H9 (cell line): ENCODE measurements around the gene TFR2. TPM values are rescaled to one million over a fixed set of nuclear protein-coding genes. Genes with fewer than 3 reads are reported as not detected.

Source experiments
- DNase-seq: peaks from one replicate; pipeline ENCODE4 v3.0.0-alpha.2; 2017
- H2AFZ ChIP-seq: one replicate; pipeline ENCODE4 v1.6.1; 2013; ENCODE audit warnings: mild to moderate bottlenecking, low read length, control low read depth, moderate library complexity
- H2AK5ac ChIP-seq: 2 replicates; pipeline ENCODE4 v1.6.1; 2013; ENCODE audit warnings: low read length, control low read depth, mixed read lengths; ENCODE audit not compliant: insufficient read length
- H2BK120ac ChIP-seq: one replicate; pipeline ENCODE4 v1.6.1; 2013; ENCODE audit warnings: low read depth, mild to moderate bottlenecking, low read length, control low read depth, inconsistent platforms; ENCODE audit not compliant: poor library complexity, severe bottlenecking
- H2BK12ac ChIP-seq: 2 replicates; pipeline ENCODE4 v1.6.1; 2013; ENCODE audit warnings: low read length, control low read depth, mixed read lengths, low read depth; ENCODE audit not compliant: insufficient read length
- H2BK15ac ChIP-seq: 2 replicates; pipeline ENCODE4 v1.6.1; 2013; ENCODE audit warnings: low read depth, low read length, control low read depth
- H2BK20ac ChIP-seq: one replicate; pipeline ENCODE4 v1.6.1; 2013; ENCODE audit warnings: low read depth, mild to moderate bottlenecking, low read length, control low read depth, inconsistent platforms; ENCODE audit not compliant: poor library complexity, severe bottlenecking
- H2BK5ac ChIP-seq: 2 replicates; pipeline ENCODE4 v1.6.1; 2013; ENCODE audit warnings: low read length, control low read depth, mixed read lengths; ENCODE audit not compliant: insufficient read length
- H3K14ac ChIP-seq: 2 replicates; pipeline ENCODE4 v1.6.1; 2013; ENCODE audit warnings: low read length, control low read depth; ENCODE audit not compliant: insufficient read depth
- H3K18ac ChIP-seq: 2 replicates; pipeline ENCODE4 v1.6.1; 2013; ENCODE audit warnings: low read depth, mild to moderate bottlenecking, mixed read lengths, low read length, control low read depth; ENCODE audit not compliant: insufficient read length
- H3K23ac ChIP-seq: 2 replicates; pipeline ENCODE4 v1.6.1; 2013; ENCODE audit warnings: low read length, control low read depth, mixed read lengths, low read depth; ENCODE audit not compliant: insufficient read length
- H3K23me2 ChIP-seq: 2 replicates; pipeline ENCODE4 v1.6.1; 2013; ENCODE audit warnings: low read depth, mild to moderate bottlenecking, mixed read lengths, low read length, control low read depth; ENCODE audit not compliant: insufficient read length, poor library complexity, severe bottlenecking
- H3K27ac ChIP-seq: 2 replicates; pipeline ENCODE4 v1.5.1; 2013; ENCODE audit warnings: low read length, control low read depth, mixed read lengths, low read depth; ENCODE audit not compliant: insufficient read length
- H3K27me3 ChIP-seq: 2 replicates; pipeline ENCODE4 v1.6.1; 2013; ENCODE audit warnings: low read length, control low read depth, inconsistent platforms; ENCODE audit not compliant: insufficient read depth
- H3K4ac ChIP-seq: 2 replicates; pipeline ENCODE4 v1.6.1; 2013; ENCODE audit warnings: low read depth, mild to moderate bottlenecking, control low read depth, inconsistent platforms, low read length, moderate library complexity
- H3K4me1 ChIP-seq: 2 replicates; pipeline ENCODE4 v1.6.1; 2013; ENCODE audit warnings: low read length, control low read depth, inconsistent platforms; ENCODE audit not compliant: insufficient read depth
- H3K4me2 ChIP-seq: 2 replicates; pipeline ENCODE4 v1.6.1; 2013; ENCODE audit warnings: low read length, control low read depth, mixed read lengths; ENCODE audit not compliant: insufficient read length, insufficient read depth
- H3K56ac ChIP-seq: 2 replicates; pipeline ENCODE4 v1.6.1; 2013; ENCODE audit warnings: low read depth, mild to moderate bottlenecking, mixed read lengths, low read length, control low read depth; ENCODE audit not compliant: insufficient read length
- H3K79me1 ChIP-seq: 2 replicates; pipeline ENCODE4 v1.6.1; 2013; ENCODE audit warnings: low read depth, mild to moderate bottlenecking, moderate library complexity, low read length, control low read depth, inconsistent platforms; ENCODE audit not compliant: insufficient read depth, poor library complexity, severe bottlenecking
- H3K79me2 ChIP-seq: 2 replicates; pipeline ENCODE4 v1.6.1; 2013; ENCODE audit warnings: low read length, control low read depth, inconsistent platforms; ENCODE audit not compliant: insufficient read depth
- H3K9ac ChIP-seq: 2 replicates; pipeline ENCODE4 v1.6.1; 2013; ENCODE audit warnings: low read length, control low read depth, mixed read lengths; ENCODE audit not compliant: insufficient read length; ENCODE audit errors: extremely low read depth
- H3K9me3 ChIP-seq: one replicate; pipeline ENCODE4 v1.6.1; 2013; ENCODE audit warnings: low read depth, low read length, inconsistent platforms; ENCODE audit not compliant: control insufficient read depth
- H3T11ph ChIP-seq: one replicate; pipeline ENCODE4 v1.6.1; 2013; ENCODE audit warnings: mild to moderate bottlenecking, low read length, control low read depth, inconsistent platforms
- H4K20me1 ChIP-seq: one replicate; pipeline ENCODE4 v1.6.1; 2013; ENCODE audit not compliant: control insufficient read depth, insufficient read length, insufficient read depth
- H4K5ac ChIP-seq: 2 replicates; pipeline ENCODE4 v1.6.1; 2013; ENCODE audit warnings: low read depth, mild to moderate bottlenecking, mixed read lengths, low read length, control low read depth; ENCODE audit not compliant: insufficient read length
- H4K8ac ChIP-seq: replicated peaks from 2 replicates; pipeline ENCODE4 v1.6.1; 2013; ENCODE audit warnings: low read length, control low read depth, mixed read lengths, low read depth; ENCODE audit not compliant: insufficient read length
- H4K91ac ChIP-seq: 2 replicates; pipeline ENCODE4 v1.6.1; 2013; ENCODE audit warnings: low read depth, mild to moderate bottlenecking, moderate library complexity, mixed read lengths, low read length, control low read depth; ENCODE audit not compliant: insufficient read length
- H3K27ac Mint-ChIP-seq, 3 experiments: 2 replicates in 2 of 3; 3 replicates in 1 of 3; pipeline ENCODE4 v1.8.0; 2020 to 2021; ENCODE audit warnings: mixed read lengths in 3 of 3, mild to moderate bottlenecking in 1 of 3, moderate library complexity in 1 of 3
- H3K27me3 Mint-ChIP-seq: 2 replicates; pipeline ENCODE4 v1.8.0; 2021; ENCODE audit warnings: low read depth, mild to moderate bottlenecking, moderate library complexity, mixed read lengths
- H3K36me3 Mint-ChIP-seq, 3 experiments: 2 replicates in 2 of 3; 3 replicates in 1 of 3; pipeline ENCODE4 v1.8.0; 2020 to 2021; ENCODE audit warnings: low read depth in 3 of 3, mixed read lengths in 3 of 3; ENCODE audit not compliant: insufficient read depth in 1 of 3
- H3K4me1 Mint-ChIP-seq, 2 experiments: 2 replicates each; pipeline ENCODE4 v1.8.0; 2020; ENCODE audit warnings: mixed read lengths in 2 of 2
- H3K4me3 Mint-ChIP-seq, 2 experiments: 2 replicates in 1 of 2; 3 replicates in 1 of 2; pipeline ENCODE4 v1.8.0; 2020 to 2021; ENCODE audit warnings: mild to moderate bottlenecking in 2 of 2, mixed read lengths in 2 of 2, moderate library complexity in 1 of 2
- H3K9me3 Mint-ChIP-seq, 2 experiments: 2 replicates in 1 of 2; 3 replicates in 1 of 2; pipeline ENCODE4 v1.8.0; 2020; ENCODE audit warnings: mild to moderate bottlenecking in 2 of 2, mixed read lengths in 2 of 2, moderate library complexity in 1 of 2
- WGBS: extraction: QIAGEN DNeasy Blood & Tissue Kit; methylation state at CpG from one replicate; pipeline ENCODE4 v1.1.7; 2013; ENCODE audit warnings: missing lambda C conversion rate, low lambda C conversion rate, mixed read lengths; ENCODE audit not compliant: insufficient read length; ENCODE audit errors: extremely low coverage; 5-methylcytosine and 5-hydroxymethylcytosine counted together
- total RNA-seq: library from RNA; stranded (reverse); gene quantifications from 2 replicates; pipeline ENCODE4 v1.2.1, GENCODE V29; 2021
- TF ChIP-seq, protein P1 (sequence below): fragments of 200-600 bp; sonication (generic); conservative IDR thresholded peaks from 3 replicates; pipeline ENCODE4 v1.8.0; 2021; ENCODE audit warnings: antibody characterized with exemption, mild to moderate bottlenecking

TFR2 gene
- total RNA-seq, 1 experiment from 2014 or later: 2.3 TPM

DNA sequence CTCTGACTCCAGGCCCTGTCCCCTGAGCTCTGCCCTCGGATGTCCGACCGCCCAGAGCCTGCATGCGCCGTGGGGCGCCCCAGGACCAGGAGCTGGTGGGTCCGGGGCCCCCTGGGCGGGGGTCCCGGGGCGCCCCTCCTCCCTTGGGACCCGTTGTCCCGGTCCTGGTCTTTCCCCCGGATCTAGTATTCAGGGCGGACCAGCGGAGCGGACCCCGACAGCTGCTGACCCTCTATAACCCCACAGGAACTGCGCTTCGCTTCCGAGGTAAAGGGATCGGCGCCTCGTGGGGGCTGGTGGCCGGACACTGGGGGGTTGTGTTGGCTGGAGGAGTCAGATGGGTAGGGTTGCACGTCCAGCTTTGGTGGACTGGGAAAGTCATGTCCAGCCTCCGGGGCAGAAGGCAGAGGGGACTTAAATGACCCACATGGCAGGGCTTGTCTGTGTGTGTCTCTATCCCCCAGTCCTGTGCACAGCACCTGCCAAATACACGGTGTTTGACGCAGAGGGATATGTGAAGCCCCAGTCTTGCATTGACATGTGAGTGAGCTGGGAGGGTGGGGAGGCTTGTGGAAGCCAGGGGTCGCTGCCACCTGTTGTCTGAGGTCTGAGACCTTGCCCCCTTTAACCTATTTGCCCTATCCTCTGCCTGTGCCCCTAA, 28.5 kb downstream of the TFR2 start:
- Histone ChIP-seq H3K27ac (no peak overlapping the region), H2AK5ac (no peak overlapping the region), H2BK20ac (no peak overlapping the region), H3K14ac (peak overlapping the region; percentile 34; the same call in 1 of the 2 replicates), H3K23ac (no peak overlapping the region), H2AFZ (no peak overlapping the region), H3K9ac (no peak overlapping the region), H3K79me1 (no peaks in the 10 kb centered on the region), H2BK120ac (no peak overlapping the region), H4K20me1 (no peaks in the 10 kb centered on the region), H4K91ac (no peak overlapping the region), H3K9me3 (no peaks in the 10 kb centered on the region), H2BK5ac (no peak overlapping the region), H3K23me2 (peaks cover 2% of the 10 kb centered on the region), H2BK12ac (no peak overlapping the region), H3K56ac (no peak overlapping the region), H3K4me1 (no peaks in the 10 kb centered on the region), H3K27me3 (no peaks in the 10 kb centered on the region), H3K4ac (no peak overlapping the region), H4K5ac (no peak overlapping the region), H3K79me2 (no peaks in the 10 kb centered on the region), H3T11ph (no peak overlapping the region), H2BK15ac (no peak overlapping the region), H4K8ac (no peak overlapping the region), H3K4me2 (peak overlapping the region; percentile 61), H3K18ac (no peak overlapping the region)
- no peaks in the 10 kb centered on the region; the same call in 1 of the 2 replicates for H3K27me3 Mint-ChIP-seq
- H3K36me3 Mint-ChIP-seq: peaks cover 0 to 8% (median 4%) of the 10 kb centered on the region in 3 experiments; a peak in 6 of 7 replicates
- no CpG with 5 or more reads among the region's 29 CpGs for WGBS
- no peak overlapping the region for H3K27ac Mint-ChIP-seq
- H3K4me1 Mint-ChIP-seq: peaks cover 7 to 9% of the 10 kb centered on the region in 2 experiments
- TF ChIP-seq, protein P1, sequence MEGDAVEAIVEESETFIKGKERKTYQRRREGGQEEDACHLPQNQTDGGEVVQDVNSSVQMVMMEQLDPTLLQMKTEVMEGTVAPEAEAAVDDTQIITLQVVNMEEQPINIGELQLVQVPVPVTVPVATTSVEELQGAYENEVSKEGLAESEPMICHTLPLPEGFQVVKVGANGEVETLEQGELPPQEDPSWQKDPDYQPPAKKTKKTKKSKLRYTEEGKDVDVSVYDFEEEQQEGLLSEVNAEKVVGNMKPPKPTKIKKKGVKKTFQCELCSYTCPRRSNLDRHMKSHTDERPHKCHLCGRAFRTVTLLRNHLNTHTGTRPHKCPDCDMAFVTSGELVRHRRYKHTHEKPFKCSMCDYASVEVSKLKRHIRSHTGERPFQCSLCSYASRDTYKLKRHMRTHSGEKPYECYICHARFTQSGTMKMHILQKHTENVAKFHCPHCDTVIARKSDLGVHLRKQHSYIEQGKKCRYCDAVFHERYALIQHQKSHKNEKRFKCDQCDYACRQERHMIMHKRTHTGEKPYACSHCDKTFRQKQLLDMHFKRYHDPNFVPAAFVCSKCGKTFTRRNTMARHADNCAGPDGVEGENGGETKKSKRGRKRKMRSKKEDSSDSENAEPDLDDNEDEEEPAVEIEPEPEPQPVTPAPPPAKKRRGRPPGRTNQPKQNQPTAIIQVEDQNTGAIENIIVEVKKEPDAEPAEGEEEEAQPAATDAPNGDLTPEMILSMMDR: peak; percentile 56
- peak overlapping the region; percentile 93 to 97 for H3K4me3 Mint-ChIP-seq
- no peaks in the 10 kb centered on the region; a peak in 1 of 5 replicates for H3K9me3 Mint-ChIP-seq
- peak; percentile 62 for DNase-seq
